ENCODE measurements around the gene RPS26. TPM values are rescaled to one million over a fixed set of nuclear protein-coding genes. Genes with fewer than 3 reads are reported as not detected.
"Not testable (repeated sequence)": the region's sequence is repeated elsewhere in the genome, so short reads cannot be mapped to it uniquely, and the experiment has no call there.

Gene RPS26
- total and polyA plus RNA-seq, 9 of the 15 experiments (the other 6 are each of a cell fraction or from before 2014, with no cell fraction given) = 70.2 to 1,589 (median 852) TPM

DNA sequence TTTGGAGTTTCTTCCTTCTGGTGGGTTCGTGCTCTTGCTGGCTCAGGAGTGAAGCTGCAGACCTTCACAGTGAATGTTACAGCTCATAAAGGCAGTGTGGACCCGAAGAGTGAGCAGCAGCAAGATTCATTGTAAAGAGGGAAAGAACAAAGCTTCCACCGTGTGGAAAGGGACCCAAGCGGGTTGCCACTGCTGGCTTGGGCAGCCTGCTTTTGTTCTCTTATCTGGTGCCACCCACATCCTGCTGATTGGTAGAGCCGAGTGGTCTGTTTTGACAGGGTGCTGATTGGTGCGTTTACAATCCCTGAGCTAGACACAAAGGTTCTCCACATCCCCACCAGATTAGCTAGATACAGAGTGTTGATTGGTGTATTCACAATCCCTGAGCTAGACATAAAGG is 42.2 kb upstream of the RPS26 start:
- H3K4me3 ChIP-seq; H4K20me1 ChIP-seq (replicated peaks; ENCODE audit: control insufficient read depth, insufficient read depth, low read length); H3K9me3 ChIP-seq (replicated peaks; ENCODE audit: control insufficient read depth, insufficient read depth, low read depth, low read length); H3K4me2 ChIP-seq (ENCODE audit: insufficient read depth, low read length); H3K27me3 ChIP-seq (ENCODE audit: control insufficient read depth in 2 of 2, insufficient read depth in 2 of 2, low read length in 2 of 2); DNase-seq (ENCODE audit: extremely low read depth in 1 of 4, low spot score in 3 of 4); FAIRE-seq; BruUV-seq (replicated peaks); H3K27ac ChIP-seq (ENCODE audit: extremely low read depth, low read depth, low read length); CTCF ChIA-PET (ENCODE audit: low intra/inter-chr PET ratio); H2AFZ ChIP-seq (ENCODE audit: low read depth, low read length); H3K9ac ChIP-seq (ENCODE audit: insufficient read depth in 1 of 2, low read depth in 2 of 2, low read length in 2 of 2); ATAC-seq; H3K9me1 ChIP-seq (ENCODE audit: control insufficient read depth, insufficient read depth, low read length); intact Hi-C loops (cut with micrococcal nuclease): not testable (repeated sequence)
- 83% methylated on average over 6 of the region's 6 CpGs for WGBS (ENCODE audit: insufficient coverage, low coverage, missing lambda C conversion rate)
- Histone ChIP-seq H3K4me1 (replicated peaks in 1 of 2; ENCODE audit: control insufficient read depth in 2 of 2, insufficient read depth in 2 of 2, low read length in 2 of 2) (peaks cover 11 to 39% of the 10 kb centered on the region in 2 experiments; a peak in 4 of 5 replicates), H3K36me3 (ENCODE audit: control insufficient read depth, insufficient read depth, low read length) (peaks cover 31% of the 10 kb centered on the region), H3K79me2 (ENCODE audit: control insufficient read depth, insufficient read depth, low read length) (peaks cover 19% of the 10 kb centered on the region)
- TF ChIP-seq NFYB (IDR thresholded peaks at IDR 0.05; ENCODE audit: extremely low read depth, insufficient read length) = peak; percentile 35
- POLR2A ChIA-PET = interaction anchor here (1.5 to 5.1 kb wide), 4 partner anchors 10 to 25 kb away, joined by 5 to 31 read pairs (median 14); partner anchors contain the start of genes IKZF4 and RAB5B
- in situ Hi-C loops (cut with MboI) = loop anchor here (5.0 kb wide), 1 partner anchor 33 kb away; no protein-coding TSS in a partner anchor

- Histone ChIP-seq H3K79me2 (ENCODE audit: control insufficient read depth, insufficient read depth, low read length) (peaks cover 19% of the 10 kb centered on the region), H3K36me3 (ENCODE audit: control insufficient read depth, insufficient read depth, low read length) (peaks cover 36% of the 10 kb centered on the region), H3K4me1 (replicated peaks in 1 of 2; ENCODE audit: control insufficient read depth in 2 of 2, insufficient read depth in 2 of 2, low read length in 2 of 2) (peaks cover 11 to 40% of the 10 kb centered on the region in 2 experiments; a peak in 4 of 5 replicates)
- CTCF ChIA-PET (ENCODE audit: low intra/inter-chr PET ratio); H3K9me1 ChIP-seq (ENCODE audit: control insufficient read depth, insufficient read depth, low read length); intact Hi-C loops (cut with micrococcal nuclease); H3K4me2 ChIP-seq (ENCODE audit: insufficient read depth, low read length); H3K9ac ChIP-seq (ENCODE audit: insufficient read depth in 1 of 2, low read depth in 2 of 2, low read length in 2 of 2); ATAC-seq; H4K20me1 ChIP-seq (replicated peaks; ENCODE audit: control insufficient read depth, insufficient read depth, low read length); H3K9me3 ChIP-seq (replicated peaks; ENCODE audit: control insufficient read depth, insufficient read depth, low read depth, low read length); DNase-seq (ENCODE audit: extremely low read depth in 1 of 4, low spot score in 3 of 4); BruUV-seq (replicated peaks); H3K27ac ChIP-seq (ENCODE audit: extremely low read depth, low read depth, low read length); H2AFZ ChIP-seq (ENCODE audit: low read depth, low read length); H3K27me3 ChIP-seq (ENCODE audit: control insufficient read depth in 2 of 2, insufficient read depth in 2 of 2, low read length in 2 of 2); FAIRE-seq; H3K4me3 ChIP-seq: not testable (repeated sequence)
- in situ Hi-C loops (cut with MboI) = loop anchor here (5.0 kb wide), 1 partner anchor 32 kb away; no protein-coding TSS in a partner anchor
- POLR2A ChIA-PET = interaction anchor here (0.7 to 2.1 kb wide), 3 partner anchors 9 to 249 kb away, joined by 3 to 9 read pairs (median 5); no protein-coding TSS in a partner anchor
- WGBS (ENCODE audit: insufficient coverage, low coverage, missing lambda C conversion rate) = 98% methylated on average over 16 of the region's 33 CpGs
- TF ChIP-seq RBFOX2 (IDR thresholded peaks at IDR 0.05; ENCODE audit: low read depth, low read length) = 0 out of 2 replicates have a peak, but pooled peaks have one; percentile 16
Observed at GRCh38 chr12:55999999-56000540, 41.6 kb upstream of the RPS26 start.
